ENCODE measurements around the gene JKAMP.

The JKAMP gene

DNA sequence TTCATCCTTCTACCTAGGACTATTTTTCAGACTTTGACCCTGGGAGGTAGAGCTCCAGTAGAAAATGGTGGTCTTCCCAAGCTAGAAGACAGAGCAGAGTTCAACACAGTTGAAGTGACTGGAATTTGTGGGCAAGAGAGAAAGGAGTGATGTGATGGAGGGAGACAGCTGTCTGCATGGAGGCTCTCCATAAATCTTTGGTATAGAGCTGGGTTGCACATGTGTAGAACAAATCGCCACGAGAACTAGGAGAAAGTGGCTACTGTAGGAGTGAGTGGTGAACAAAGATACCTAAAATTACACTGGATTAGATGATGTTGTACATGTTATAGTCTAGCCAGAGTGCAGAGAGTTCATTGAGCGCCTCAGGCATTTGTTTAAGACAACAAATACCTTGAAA is 33.6 kb upstream of the JKAMP start:
- POLR2A ChIA-PET = no interaction called here
- CTCF ChIA-PET = no interaction called here
- TF ChIP-seq HDGF (IDR thresholded peaks at IDR 0.05; ENCODE audit: borderline replicate concordance) (no peak), FOXK2 (IDR thresholded peaks at IDR 0.05) (no peak), TARDBP (IDR thresholded peaks at IDR 0.05) (no peak), SUZ12 (IDR thresholded peaks at IDR 0.05) (no peak), L3MBTL2 (conservative IDR thresholded peaks at IDR 0.05) (no peak), ELF4 (IDR thresholded peaks at IDR 0.05) (no peak), CTBP1 (IDR thresholded peaks at IDR 0.05; ENCODE audit: borderline replicate concordance) (no peak), LEF1 (IDR thresholded peaks at IDR 0.05; ENCODE audit: borderline replicate concordance) (no peak), NFRKB (IDR thresholded peaks at IDR 0.05) (no peak), FOXA1 (IDR thresholded peaks at IDR 0.05) (no peak), FOXM1 (IDR thresholded peaks at IDR 0.05; ENCODE audit: borderline replicate concordance) (no peak), SP1 (IDR thresholded peaks at IDR 0.05) (no peak), ZNF384 (IDR thresholded peaks at IDR 0.05) (no peak)
- TF ChIP-seq, protein P1, sequence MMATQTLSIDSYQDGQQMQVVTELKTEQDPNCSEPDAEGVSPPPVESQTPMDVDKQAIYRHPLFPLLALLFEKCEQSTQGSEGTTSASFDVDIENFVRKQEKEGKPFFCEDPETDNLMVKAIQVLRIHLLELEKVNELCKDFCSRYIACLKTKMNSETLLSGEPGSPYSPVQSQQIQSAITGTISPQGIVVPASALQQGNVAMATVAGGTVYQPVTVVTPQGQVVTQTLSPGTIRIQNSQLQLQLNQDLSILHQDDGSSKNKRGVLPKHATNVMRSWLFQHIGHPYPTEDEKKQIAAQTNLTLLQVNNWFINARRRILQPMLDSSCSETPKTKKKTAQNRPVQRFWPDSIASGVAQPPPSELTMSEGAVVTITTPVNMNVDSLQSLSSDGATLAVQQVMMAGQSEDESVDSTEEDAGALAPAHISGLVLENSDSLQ (IDR thresholded peaks at IDR 0.05) = no peak
- DNase-seq (ENCODE audit: extremely low spot score) = no peak

DNA sequence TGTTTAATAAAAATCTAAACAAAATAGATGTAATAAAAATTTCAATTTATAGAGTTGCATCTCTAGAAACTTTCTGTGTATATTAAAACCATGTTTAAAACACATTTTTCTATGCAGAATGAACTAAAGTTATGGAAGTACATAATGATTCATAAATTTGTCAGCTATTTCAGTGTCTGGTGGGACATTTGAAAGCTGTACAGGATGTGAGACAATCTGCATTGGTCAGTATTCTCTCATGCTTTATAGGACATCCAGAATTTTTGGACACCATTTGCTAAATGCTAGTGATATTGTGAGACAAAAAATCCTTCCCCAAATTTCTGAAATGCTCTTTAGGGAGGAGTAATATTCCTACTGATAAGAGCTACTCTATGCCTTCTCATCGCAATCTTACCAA is 32.5 kb upstream of the JKAMP start:
- POLR2A ChIA-PET = no interaction called here
- no peak for DNase-seq (ENCODE audit: extremely low spot score)
- TF ChIP-seq ELF4 (IDR thresholded peaks at IDR 0.05) (no peak), TARDBP (IDR thresholded peaks at IDR 0.05) (no peak), SUZ12 (IDR thresholded peaks at IDR 0.05) (no peak), NFRKB (IDR thresholded peaks at IDR 0.05) (no peak), L3MBTL2 (conservative IDR thresholded peaks at IDR 0.05) (no peak)
- CTCF ChIA-PET = interaction anchor here (0.9 kb wide), 1 partner anchor 32 kb away, joined by 3 read pairs; the partner anchor contains the start of genes JKAMP and L3HYPDH

DNA sequence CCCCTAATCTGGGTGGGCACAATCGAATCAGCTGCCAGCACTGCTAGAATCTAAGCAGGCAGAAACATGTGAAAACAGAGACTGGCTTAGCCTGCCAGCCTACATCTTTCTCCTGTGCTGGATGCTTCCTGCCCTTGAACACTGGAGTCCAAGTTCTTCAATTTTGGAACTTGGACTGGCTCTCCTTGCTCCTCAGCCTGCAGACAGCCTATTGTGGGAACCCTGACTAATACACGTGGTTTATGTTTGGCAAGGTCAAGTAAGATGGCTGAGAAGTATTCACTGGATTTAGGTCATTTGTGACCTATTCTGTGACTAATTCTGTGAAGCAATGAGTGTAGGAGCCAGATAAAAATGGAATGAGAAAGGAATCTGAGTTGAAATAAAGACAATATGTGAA is 30.2 kb upstream of the JKAMP start:
- TF ChIP-seq LEF1 (IDR thresholded peaks at IDR 0.05; ENCODE audit: borderline replicate concordance) (no peak), CTBP1 (IDR thresholded peaks at IDR 0.05; ENCODE audit: borderline replicate concordance) (no peak), FOXM1 (IDR thresholded peaks at IDR 0.05; ENCODE audit: borderline replicate concordance) (no peak), ZNF384 (IDR thresholded peaks at IDR 0.05) (no peak), TARDBP (IDR thresholded peaks at IDR 0.05) (no peak), ARNT (IDR thresholded peaks at IDR 0.05) (no peak), BHLHE40 (IDR thresholded peaks at IDR 0.05; ENCODE audit: borderline replicate concordance) (no peak), L3MBTL2 (conservative IDR thresholded peaks at IDR 0.05) (no peak), ELF4 (IDR thresholded peaks at IDR 0.05) (no peak), HDGF (IDR thresholded peaks at IDR 0.05; ENCODE audit: borderline replicate concordance) (no peak)
- DNase-seq (ENCODE audit: extremely low spot score) = no peak
- ChIA-PET CTCF (no interaction called here), POLR2A (no interaction called here)

DNA sequence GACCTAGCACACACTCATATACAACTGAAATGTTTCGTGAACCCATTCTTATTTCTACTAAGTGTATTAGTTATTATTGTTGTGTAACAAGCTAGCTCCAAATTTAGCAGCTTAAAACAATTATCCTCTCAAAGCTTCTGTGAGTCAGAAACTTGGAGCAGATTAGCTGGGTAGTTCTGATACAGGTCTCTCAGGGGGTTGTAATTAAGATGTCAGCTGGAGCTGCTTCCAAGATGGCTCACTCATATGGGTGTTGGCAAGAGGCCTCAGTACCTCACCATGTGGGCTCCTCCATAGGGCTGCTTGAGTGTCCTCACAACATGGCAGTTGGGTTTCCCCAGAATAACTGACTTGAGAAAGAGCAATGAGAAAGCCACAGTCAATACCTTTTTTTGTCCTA is 28.9 kb upstream of the JKAMP start:
- POLR2A ChIA-PET = no interaction called here
- CTCF ChIA-PET = no interaction called here
- TF ChIP-seq L3MBTL2 (conservative IDR thresholded peaks at IDR 0.05) (no peak), BHLHE40 (IDR thresholded peaks at IDR 0.05; ENCODE audit: borderline replicate concordance) (no peak), SUZ12 (IDR thresholded peaks at IDR 0.05) (no peak), SP1 (IDR thresholded peaks at IDR 0.05) (no peak)
- TF ChIP-seq, protein P1 (IDR thresholded peaks at IDR 0.05) = no peak
- no peak for DNase-seq (ENCODE audit: extremely low spot score)

DNA sequence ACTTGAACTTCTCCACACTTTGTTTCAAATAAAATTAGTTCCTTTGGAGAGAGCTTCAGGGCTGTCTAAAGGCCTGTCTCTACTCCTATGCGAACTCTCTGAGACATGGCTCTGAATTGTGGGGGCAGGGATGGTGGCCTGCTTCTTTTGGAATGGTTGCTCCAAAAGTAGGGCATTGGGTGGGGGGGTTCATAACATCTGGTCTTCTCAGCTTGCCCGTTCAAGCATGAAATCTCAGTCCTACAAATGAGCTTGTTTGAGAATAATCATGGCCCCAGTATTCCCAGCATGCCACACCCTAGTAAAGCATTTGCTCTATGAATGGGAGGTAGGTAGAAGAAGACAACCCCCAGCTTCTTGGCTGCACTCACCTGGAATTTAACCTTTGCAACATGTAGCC is 25.8 kb upstream of the JKAMP start:
- CTCF ChIA-PET = no interaction called here
- no peak for DNase-seq (ENCODE audit: extremely low spot score)
- POLR2A ChIA-PET = no interaction called here
- no peak for TF ChIP-seq FOXK2 (IDR thresholded peaks at IDR 0.05)
- no peak for TF ChIP-seq ZNF384 (IDR thresholded peaks at IDR 0.05)
- TF ChIP-seq TARDBP (IDR thresholded peaks at IDR 0.05) = no peak
- no peak for TF ChIP-seq BHLHE40 (IDR thresholded peaks at IDR 0.05; ENCODE audit: borderline replicate concordance)
- TF ChIP-seq ELF4 (IDR thresholded peaks at IDR 0.05) = no peak
- TF ChIP-seq ARNT (IDR thresholded peaks at IDR 0.05) = no peak
- no peak for TF ChIP-seq L3MBTL2 (conservative IDR thresholded peaks at IDR 0.05)
- TF ChIP-seq CTBP1 (IDR thresholded peaks at IDR 0.05; ENCODE audit: borderline replicate concordance) = no peak
- TF ChIP-seq FOXM1 (IDR thresholded peaks at IDR 0.05; ENCODE audit: borderline replicate concordance) = no peak
- TF ChIP-seq, protein P1 (IDR thresholded peaks at IDR 0.05) = no peak
- TF ChIP-seq NFRKB (IDR thresholded peaks at IDR 0.05) = no peak
- TF ChIP-seq SP1 (IDR thresholded peaks at IDR 0.05) = no peak
- TF ChIP-seq HDGF (IDR thresholded peaks at IDR 0.05; ENCODE audit: borderline replicate concordance) = no peak
- no peak for TF ChIP-seq LEF1 (IDR thresholded peaks at IDR 0.05; ENCODE audit: borderline replicate concordance)
- no peak for TF ChIP-seq FOXA1 (IDR thresholded peaks at IDR 0.05)
- TF ChIP-seq SUZ12 (IDR thresholded peaks at IDR 0.05) = no peak

DNA sequence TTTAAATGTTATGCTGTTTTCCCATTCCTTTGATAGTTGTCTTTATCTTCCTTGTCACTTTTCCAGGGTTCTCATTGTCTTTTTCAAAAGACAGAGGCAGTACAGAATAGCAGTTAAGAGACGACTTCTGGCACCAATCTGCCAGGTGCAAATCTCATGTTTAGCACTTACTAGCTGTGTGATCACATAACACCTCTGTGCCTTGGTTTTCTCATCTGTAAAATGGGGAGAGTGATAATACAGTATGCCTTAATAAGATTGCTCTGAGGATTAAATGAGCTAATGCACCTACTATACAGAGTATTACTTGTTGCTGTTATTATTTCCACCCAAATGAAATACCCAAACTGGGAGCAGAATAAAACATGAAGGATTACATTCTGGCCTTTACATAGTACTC is 23.9 kb upstream of the JKAMP start:
- TF ChIP-seq SUZ12 (IDR thresholded peaks at IDR 0.05) = no peak
- no peak for TF ChIP-seq HDGF (IDR thresholded peaks at IDR 0.05; ENCODE audit: borderline replicate concordance)
- no peak for TF ChIP-seq FOXA1 (IDR thresholded peaks at IDR 0.05)
- no peak for TF ChIP-seq ARNT (IDR thresholded peaks at IDR 0.05)
- no peak for TF ChIP-seq NFRKB (IDR thresholded peaks at IDR 0.05)
- TF ChIP-seq SP1 (IDR thresholded peaks at IDR 0.05) = no peak
- TF ChIP-seq, protein P1 (IDR thresholded peaks at IDR 0.05) = no peak
- no peak for TF ChIP-seq BHLHE40 (IDR thresholded peaks at IDR 0.05; ENCODE audit: borderline replicate concordance)
- no peak for TF ChIP-seq LEF1 (IDR thresholded peaks at IDR 0.05; ENCODE audit: borderline replicate concordance)
- TF ChIP-seq ZNF384 (IDR thresholded peaks at IDR 0.05) = no peak
- TF ChIP-seq ELF4 (IDR thresholded peaks at IDR 0.05) = no peak
- TF ChIP-seq CTBP1 (IDR thresholded peaks at IDR 0.05; ENCODE audit: borderline replicate concordance) = no peak
- TF ChIP-seq TARDBP (IDR thresholded peaks at IDR 0.05) = no peak
- TF ChIP-seq FOXM1 (IDR thresholded peaks at IDR 0.05; ENCODE audit: borderline replicate concordance) = no peak
- TF ChIP-seq L3MBTL2 (conservative IDR thresholded peaks at IDR 0.05) = no peak
- POLR2A ChIA-PET = no interaction called here
- no peak for DNase-seq (ENCODE audit: extremely low spot score)
- CTCF ChIA-PET = no interaction called here

All from HEK293T (cell line).